HEK293T (cell line): ENCODE data around the gene ARL9.

Source experiments
- BHLHE40 ChIP-seq: fragments of 450-650 bp; IDR thresholded peaks from 2 replicates; pipeline ENCODE4 v1.6.1; 2016; ENCODE audit warnings: mild to moderate bottlenecking, moderate library complexity, borderline replicate concordance
- CTBP1 ChIP-seq: fragments of 450-650 bp; IDR thresholded peaks from 2 replicates; pipeline ENCODE4 v1.6.1; 2016; ENCODE audit warnings: borderline replicate concordance
- ELF4 ChIP-seq: fragments of 450-650 bp; IDR thresholded peaks from 2 replicates; pipeline ENCODE4 v1.6.1; 2017; ENCODE audit warnings: antibody characterized with exemption
- FOXA1 ChIP-seq: fragments of 450-650 bp; IDR thresholded peaks from 2 replicates; pipeline ENCODE4 v1.6.1; 2016; ENCODE audit warnings: mild to moderate bottlenecking
- FOXK2 ChIP-seq: fragments of 450-650 bp; IDR thresholded peaks from 2 replicates; pipeline ENCODE4 v1.6.1; 2016; ENCODE audit warnings: mild to moderate bottlenecking
- FOXM1 ChIP-seq: fragments of 450-650 bp; IDR thresholded peaks from 2 replicates; pipeline ENCODE4 v1.6.1; 2017; ENCODE audit warnings: mild to moderate bottlenecking, borderline replicate concordance
- HDGF ChIP-seq: fragments of 450-650 bp; IDR thresholded peaks from 2 replicates; pipeline ENCODE4 v1.6.1; 2017; ENCODE audit warnings: antibody characterized with exemption, borderline replicate concordance
- L3MBTL2 ChIP-seq: fragments of 450-650 bp; conservative IDR thresholded peaks from 2 replicates; pipeline ENCODE4 v1.6.1; 2016; ENCODE audit warnings: mild to moderate bottlenecking
- NFRKB ChIP-seq: fragments of 450-650 bp; IDR thresholded peaks from 2 replicates; pipeline ENCODE4 v1.6.1; 2016; ENCODE audit warnings: mild to moderate bottlenecking, moderate library complexity
- SP1 ChIP-seq: fragments of 450-650 bp; IDR thresholded peaks from 2 replicates; pipeline ENCODE4 v1.6.1; 2017
- SUZ12 ChIP-seq: fragments of 450-650 bp; IDR thresholded peaks from 2 replicates; pipeline ENCODE4 v1.6.1; 2016; ENCODE audit warnings: mild to moderate bottlenecking
- TARDBP ChIP-seq: fragments of 450-650 bp; IDR thresholded peaks from 2 replicates; pipeline ENCODE4 v1.6.1; 2016
- ZNF384 ChIP-seq: fragments of 450-650 bp; IDR thresholded peaks from 2 replicates; pipeline ENCODE4 v1.6.1; 2016
- TF ChIP-seq, protein P1 (sequence below): fragments of 450-650 bp; IDR thresholded peaks from 2 replicates; pipeline ENCODE4 v1.6.1; 2016

DNA sequence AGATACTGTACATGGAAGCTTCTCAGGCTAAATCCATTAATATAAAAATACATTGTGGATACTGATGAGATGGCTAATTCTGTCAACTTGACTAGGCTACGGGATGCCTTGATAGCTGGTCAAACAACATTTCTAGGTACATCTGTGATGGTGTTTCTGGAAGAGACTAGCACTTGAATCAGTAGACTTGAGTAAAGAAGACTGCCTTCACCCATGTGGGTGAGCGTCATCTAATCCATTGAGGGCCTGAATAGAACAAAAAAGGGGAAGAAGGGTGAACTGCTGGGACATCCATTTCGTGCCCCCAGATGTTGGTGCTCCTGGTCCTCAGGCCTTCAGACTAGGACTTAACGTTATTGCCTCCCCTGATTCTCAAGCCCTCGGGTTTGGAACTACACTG lies 41.9 kb upstream of the ARL9 start:
- TF ChIP-seq FOXA1 = no peak
- TF ChIP-seq FOXK2 = no peak
- TF ChIP-seq NFRKB = no peak
- TF ChIP-seq FOXM1 = no peak
- no peak for TF ChIP-seq CTBP1
- no peak for TF ChIP-seq ELF4
- TF ChIP-seq HDGF = no peak
- no peak for TF ChIP-seq SP1
- TF ChIP-seq, protein P1, sequence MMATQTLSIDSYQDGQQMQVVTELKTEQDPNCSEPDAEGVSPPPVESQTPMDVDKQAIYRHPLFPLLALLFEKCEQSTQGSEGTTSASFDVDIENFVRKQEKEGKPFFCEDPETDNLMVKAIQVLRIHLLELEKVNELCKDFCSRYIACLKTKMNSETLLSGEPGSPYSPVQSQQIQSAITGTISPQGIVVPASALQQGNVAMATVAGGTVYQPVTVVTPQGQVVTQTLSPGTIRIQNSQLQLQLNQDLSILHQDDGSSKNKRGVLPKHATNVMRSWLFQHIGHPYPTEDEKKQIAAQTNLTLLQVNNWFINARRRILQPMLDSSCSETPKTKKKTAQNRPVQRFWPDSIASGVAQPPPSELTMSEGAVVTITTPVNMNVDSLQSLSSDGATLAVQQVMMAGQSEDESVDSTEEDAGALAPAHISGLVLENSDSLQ = no peak
- no peak for TF ChIP-seq BHLHE40
- no peak for TF ChIP-seq TARDBP
- TF ChIP-seq ZNF384 = no peak
- TF ChIP-seq L3MBTL2 = no peak
- no peak for TF ChIP-seq SUZ12
